Thyroid gland (tissue), 4 donors: ENCODE measurements around the gene ATXN7L1. TPM values are rescaled to one million over a fixed set of nuclear protein-coding genes. Genes with fewer than 3 reads are reported as not detected.

Source experiments
- DNase-seq, 2 donors: peaks; one replicate each; pipeline ENCODE4 v3.0.0-alpha.2; 2019
- H3K27ac ChIP-seq, 3 donors: fragments of 200-600 bp; sonication (generic); 1 replicate in 2 of 3; 2 replicates in 1 of 3; pipeline ENCODE4 v1.5.1; 2016 to 2019; ENCODE audit warnings: mild to moderate bottlenecking in 1 of 3, moderate library complexity in 1 of 3
- H3K27me3 ChIP-seq: fragments of 200-600 bp; sonication (generic); one replicate; pipeline ENCODE4 v1.5.1; 2019
- H3K36me3 ChIP-seq, 2 donors: fragments of 200-600 bp; sonication (generic); one replicate each; pipeline ENCODE4 v1.5.1; 2016 to 2019
- H3K4me1 ChIP-seq, 2 donors: fragments of 200-600 bp; sonication (generic); one replicate each; pipeline ENCODE4 v1.5.1; 2017 to 2019
- H3K4me3 ChIP-seq, 3 donors: fragments of 200-600 bp; sonication (generic); replicated peaks in 1 of 3; 1 replicate in 2 of 3; 2 replicates in 1 of 3; pipeline ENCODE4 v1.5.1; 2016; ENCODE audit warnings: mild to moderate bottlenecking in 1 of 3
- H3K9me3 ChIP-seq: fragments of 200-600 bp; sonication (generic); one replicate; pipeline ENCODE4 v1.5.1; 2017
- CTCF ChIP-seq, 6 experiments: fragments of 200-600 bp in 3 of 6; fragments of 450-650 bp in 3 of 6; sonication (generic) in 3 of 6; IDR thresholded peaks; one replicate each; pipeline ENCODE4 v1.5.1; 2016 to 2019; ENCODE audit warnings: antibody characterized with exemption in 6 of 6, mild to moderate bottlenecking in 2 of 6, inconsistent platforms in 1 of 6, moderate library complexity in 1 of 6
- POLR2A ChIP-seq, 2 donors: fragments of 450-650 bp; IDR thresholded peaks; one replicate each; pipeline ENCODE4 v1.6.1; 2017; ENCODE audit warnings: antibody characterized with exemption in 2 of 2, mild to moderate bottlenecking in 2 of 2, moderate library complexity in 1 of 2
- WGBS, 2 donors: methylation state at CpG; one replicate each; pipeline ENCODE4 v1.1.5; 2017; 5-methylcytosine and 5-hydroxymethylcytosine counted together
- intact Hi-C: fragments of 100-400 bp; cut with DNase I; formaldehyde crosslinking; loops from one replicate; pipeline ENCODE4 v1.15.1; 2023
- total RNA-seq, 4 donors: library from RNA; depleted of rRNA; stranded (reverse); fragments of >200 nt; gene quantifications; one replicate each; pipeline ENCODE4 v1.2.3, GENCODE V29; 2016

Gene ATXN7L1
- total RNA-seq, 4 donors from 2014 or later: 21.8 to 24.4 (median 22.8) TPM

- DNase-seq: no peak
- H3K36me3 ChIP-seq: no peaks in the 10 kb centered on the region
- H3K9me3 ChIP-seq: no peaks in the 10 kb centered on the region
- WGBS, 2 donors: 75 to 76% methylated on average over 11 of the region's 11 CpGs
- TF ChIP-seq POLR2A (IDR thresholded peaks at IDR 0.05): no peak
- no peak for TF ChIP-seq CTCF (IDR thresholded peaks at IDR 0.05)
- no peaks in the 10 kb centered on the region for H3K27me3 ChIP-seq
- peaks cover 12 to 28% of the 10 kb centered on the region in 2 donors for H3K4me1 ChIP-seq
- no peak overlapping the region for H3K27ac ChIP-seq
- intact Hi-C loops: no loop called here
- no peak overlapping the region for H3K4me3 ChIP-seq
Measured at GRCh38 chr7:105805447-105806019, 70.9 kb downstream of the ATXN7L1 start.

GRCh38 chr7:105803429-105803736 lies 73.0 kb downstream of the ATXN7L1 start:
- Histone ChIP-seq H3K9me3 (no peaks in the 10 kb centered on the region), H3K4me3 (no peak overlapping the region), H3K36me3 (no peaks in the 10 kb centered on the region), H3K27ac (no peak overlapping the region), H3K27me3 (no peaks in the 10 kb centered on the region), H3K4me1 (peaks cover 16 to 37% of the 10 kb centered on the region in 2 donors)
- no peak for DNase-seq
- intact Hi-C loops: no loop called here
- WGBS, 2 donors: 85 to 89% methylated on average over 2 of the region's 2 CpGs
- TF ChIP-seq CTCF (IDR thresholded peaks at IDR 0.05): no peak
- no peak for TF ChIP-seq POLR2A (IDR thresholded peaks at IDR 0.05)

- no peaks in the 10 kb centered on the region for H3K27me3 ChIP-seq
- peaks cover 16 to 37% of the 10 kb centered on the region in 2 donors for H3K4me1 ChIP-seq
- H3K27ac ChIP-seq: peak overlapping the region in 2 of 3 donors; percentile 9 to 13
- intact Hi-C loops: no loop called here
- H3K4me3 ChIP-seq: no peak overlapping the region
- no peaks in the 10 kb centered on the region for H3K9me3 ChIP-seq
- DNase-seq: peak; percentile 30 to 48
- H3K36me3 ChIP-seq: no peaks in the 10 kb centered on the region
- 74 to 81% methylated on average over 7 of the region's 7 CpGs for WGBS, 2 donors
- TF ChIP-seq POLR2A (IDR thresholded peaks at IDR 0.05) (no peak), CTCF (IDR thresholded peaks at IDR 0.05) (no peak)
Measured at GRCh38 chr7:105802604-105803428, 73.6 kb downstream of the ATXN7L1 start.

GRCh38 chr7:105800849-105801534 lies 75.4 kb downstream of the ATXN7L1 start:
- no peak overlapping the region for H3K4me3 ChIP-seq
- H3K27ac ChIP-seq: no peak overlapping the region
- H3K27me3 ChIP-seq: no peaks in the 10 kb centered on the region
- TF ChIP-seq POLR2A (IDR thresholded peaks at IDR 0.05): no peak
- no peak for TF ChIP-seq CTCF (IDR thresholded peaks at IDR 0.05)
- intact Hi-C loops: no loop called here
- no peaks in the 10 kb centered on the region for H3K36me3 ChIP-seq
- H3K4me1 ChIP-seq: peaks cover 16 to 27% of the 10 kb centered on the region in 2 donors
- DNase-seq: no peak
- H3K9me3 ChIP-seq: no peaks in the 10 kb centered on the region
- WGBS, 2 donors: 79 to 94% methylated on average over 6 of the region's 6 CpGs

GRCh38 chr7:105800442-105800841 lies 76.0 kb downstream of the ATXN7L1 start:
- TF ChIP-seq CTCF (IDR thresholded peaks at IDR 0.05) (no peak), POLR2A (IDR thresholded peaks at IDR 0.05) (no peak)
- WGBS, 2 donors: 69 to 75% methylated on average over 3 of the region's 3 CpGs
- Histone ChIP-seq H3K27ac (no peak overlapping the region), H3K36me3 (no peaks in the 10 kb centered on the region), H3K4me3 (no peak overlapping the region), H3K4me1 (peaks cover 16 to 27% of the 10 kb centered on the region in 2 donors), H3K9me3 (no peaks in the 10 kb centered on the region), H3K27me3 (no peaks in the 10 kb centered on the region)
- intact Hi-C loops: no loop called here
- DNase-seq: no peak
